ENCODE results near the gene SLC9A9.
"Not testable (repeated sequence)": the region's sequence is repeated elsewhere in the genome, so short reads cannot be mapped to it uniquely, and the experiment has no call there.

SLC9A9 gene

GRCh38 chr3:143753006-143753405 lies 95.3 kb downstream of the SLC9A9 start:
- DNase-seq: no peak

- no peak for DNase-seq
These were observed 96.6 kb downstream of the SLC9A9 start for GRCh38 chr3:143751643-143752178.

- no peak for DNase-seq
These were observed 97.4 kb downstream of the SLC9A9 start for GRCh38 chr3:143750841-143751240.

- DNase-seq: no peak
These were observed 98.3 kb downstream of the SLC9A9 start for GRCh38 chr3:143749926-143750325.

GRCh38 chr3:143737065-143737464 lies 111.2 kb downstream of the SLC9A9 start:
- no peak for DNase-seq

- peak; percentile 18 for DNase-seq
These were observed 111.9 kb downstream of the SLC9A9 start for GRCh38 chr3:143736205-143736997.

- no peak for DNase-seq
These were observed 116.5 kb downstream of the SLC9A9 start for GRCh38 chr3:143731776-143732175.

GRCh38 chr3:143731320-143731719 lies 116.9 kb downstream of the SLC9A9 start:
- DNase-seq: no peak

GRCh38 chr3:143727391-143727790 lies 120.9 kb downstream of the SLC9A9 start:
- DNase-seq: no peak

GRCh38 chr3:143726727-143727126 lies 121.5 kb downstream of the SLC9A9 start:
- DNase-seq: no peak

GRCh38 chr3:143720381-143720780 lies 127.9 kb downstream of the SLC9A9 start:
- no peak for DNase-seq

GRCh38 chr3:143718463-143718862 lies 129.8 kb downstream of the SLC9A9 start:
- DNase-seq: no peak

- DNase-seq: no peak
These were observed 131.5 kb downstream of the SLC9A9 start for GRCh38 chr3:143716731-143717130.

- no peak for DNase-seq
These were observed 135.7 kb downstream of the SLC9A9 start for GRCh38 chr3:143712522-143712921.

GRCh38 chr3:143707848-143708247 lies 140.4 kb downstream of the SLC9A9 start:
- DNase-seq: no peak

GRCh38 chr3:143700431-143700975 lies 147.8 kb downstream of the SLC9A9 start:
- no peak for DNase-seq

- DNase-seq: no peak
These were observed 148.8 kb downstream of the SLC9A9 start for GRCh38 chr3:143699424-143699823.

GRCh38 chr3:143698682-143699303 lies 149.5 kb downstream of the SLC9A9 start:
- DNase-seq: no peak

GRCh38 chr3:143697975-143698374 lies 150.3 kb downstream of the SLC9A9 start:
- no peak for DNase-seq

- not testable (repeated sequence) for DNase-seq
These were observed 152.9 kb downstream of the SLC9A9 start for GRCh38 chr3:143695333-143695732.

- no peak for DNase-seq
These were observed 154.8 kb downstream of the SLC9A9 start for GRCh38 chr3:143693506-143693905.

GRCh38 chr3:143686638-143687197 lies 161.6 kb downstream of the SLC9A9 start:
- no peak for DNase-seq

- no peak for DNase-seq
These were observed 162.8 kb downstream of the SLC9A9 start for GRCh38 chr3:143685491-143685890.

- DNase-seq: no peak
These were observed 170.8 kb downstream of the SLC9A9 start for GRCh38 chr3:143677430-143677829.
